GM23338 (cell line): ENCODE data around the gene KRT7. TPM values are rescaled to one million over a fixed set of nuclear protein-coding genes. Genes with fewer than 3 reads are reported as not detected.

Source experiments
- ATAC-seq: fragments of 200-7000 bp; cut with Tn5 transposase; 3 replicates; pipeline ENCODE4 v1.9.1; 2020
- DNase-seq: peaks from one replicate; pipeline ENCODE4 v3.0.0-alpha.2; 2015; ENCODE audit warnings: low spot score
- H2AFZ ChIP-seq: fragments of 200-600 bp; sonication (generic); 2 replicates; pipeline ENCODE4 v1.8.0; 2016; ENCODE audit warnings: antibody characterized with exemption, mild to moderate bottlenecking, moderate library complexity
- H3F3A ChIP-seq: fragments of 200-600 bp; sonication (generic); replicated peaks from 2 replicates; pipeline ENCODE4 v1.8.0; 2017; ENCODE audit warnings: antibody characterized with exemption, mixed run types, low read depth
- H3K27ac ChIP-seq: fragments of 200-600 bp; sonication (generic); 2 replicates; pipeline ENCODE4 v1.6.1; 2016; ENCODE audit warnings: low read depth
- H3K27me3 ChIP-seq: fragments of 200-600 bp; sonication (generic); 2 replicates; pipeline ENCODE4 v1.8.0; 2016; ENCODE audit warnings: mild to moderate bottlenecking, mixed run types, moderate library complexity; ENCODE audit not compliant: insufficient read depth
- H3K36me3 ChIP-seq: fragments of 200-600 bp; sonication (generic); 2 replicates; pipeline ENCODE4 v1.8.0; 2016; ENCODE audit warnings: mild to moderate bottlenecking; ENCODE audit not compliant: insufficient read depth
- H3K4me1 ChIP-seq: fragments of 200-600 bp; sonication (generic); 2 replicates; pipeline ENCODE4 v1.8.0; 2016; ENCODE audit warnings: mild to moderate bottlenecking, moderate library complexity; ENCODE audit not compliant: insufficient read depth
- H3K4me2 ChIP-seq: fragments of 200-600 bp; sonication (generic); 2 replicates; pipeline ENCODE4 v1.7.1; 2017; ENCODE audit warnings: mixed run types
- H3K4me3 ChIP-seq: fragments of 200-600 bp; sonication (generic); 2 replicates; pipeline ENCODE4 v1.6.1; 2016; ENCODE audit warnings: mixed run types
- H3K79me2 ChIP-seq: fragments of 200-600 bp; sonication (generic); replicated peaks from 2 replicates; pipeline ENCODE4 v1.8.0; 2017; ENCODE audit warnings: mild to moderate bottlenecking; ENCODE audit not compliant: insufficient read depth
- H3K9me2 ChIP-seq: fragments of 200-600 bp; sonication (generic); 2 replicates; pipeline ENCODE4 v1.8.0; 2017; ENCODE audit not compliant: insufficient read depth
- H4K20me1 ChIP-seq: fragments of 200-600 bp; sonication (generic); replicated peaks from 2 replicates; pipeline ENCODE4 v1.8.0; 2017; ENCODE audit warnings: mild to moderate bottlenecking; ENCODE audit not compliant: insufficient read depth
- H3K27ac Mint-ChIP-seq: 2 replicates; pipeline ENCODE4 v1.8.0; 2020; ENCODE audit warnings: inconsistent platforms, mild to moderate bottlenecking, moderate library complexity, mixed read lengths
- H3K27me3 Mint-ChIP-seq: 3 replicates; pipeline ENCODE4 v1.8.0; 2022; ENCODE audit warnings: low read depth, mild to moderate bottlenecking, moderate library complexity, mixed read lengths, inconsistent platforms; ENCODE audit not compliant: insufficient read depth, poor library complexity
- H3K36me3 Mint-ChIP-seq: 3 replicates; pipeline ENCODE4 v1.8.0; 2021; ENCODE audit warnings: low read depth, mild to moderate bottlenecking, inconsistent platforms, moderate library complexity, mixed read lengths
- H3K4me1 Mint-ChIP-seq: 3 replicates; pipeline ENCODE4 v1.8.0; 2020; ENCODE audit warnings: mild to moderate bottlenecking, inconsistent platforms, mixed read lengths
- H3K4me3 Mint-ChIP-seq: 3 replicates; pipeline ENCODE4 v1.8.0; 2021; ENCODE audit warnings: moderate library complexity, mild to moderate bottlenecking, inconsistent platforms, mixed read lengths
- H3K9me3 Mint-ChIP-seq: 3 replicates; pipeline ENCODE4 v1.8.0; 2020; ENCODE audit warnings: moderate library complexity, mild to moderate bottlenecking, inconsistent platforms, mixed read lengths
- EZH2 ChIP-seq: fragments of 200-600 bp; sonication (generic); IDR thresholded peaks from one replicate; pipeline ENCODE4 v1.8.0; 2017; ENCODE audit warnings: antibody characterized with exemption, mild to moderate bottlenecking, low read depth; ENCODE audit not compliant: unreplicated experiment
- EZH2phosphoT487 ChIP-seq: fragments of 200-600 bp; sonication (generic); IDR thresholded peaks from one replicate; pipeline ENCODE4 v1.8.1; 2018; ENCODE audit warnings: antibody characterized with exemption; ENCODE audit not compliant: unreplicated experiment
- JUNB ChIP-seq: IDR thresholded peaks from one replicate; pipeline ENCODE4 v1.6.1; 2016; ENCODE audit warnings: antibody characterized with exemption; ENCODE audit not compliant: unreplicated experiment
- POLR2AphosphoS5 ChIP-seq: IDR thresholded peaks from 2 replicates; pipeline ENCODE4 v1.6.1; 2016; ENCODE audit warnings: antibody characterized with exemption, low read depth
- ZNF114 ChIP-seq: fragments of 250-450 bp; sonication (Bioruptor Pico); IDR thresholded peaks from 2 replicates; pipeline ENCODE4 v1.5.0; 2020; ENCODE audit warnings: mild to moderate bottlenecking, moderate library complexity
- ZNF331 ChIP-seq: fragments of 250-450 bp; sonication (Bioruptor Pico); IDR thresholded peaks from 2 replicates; pipeline ENCODE4 v1.5.0; 2020; ENCODE audit warnings: low read depth, mild to moderate bottlenecking, moderate library complexity
- polyA plus RNA-seq: library from polyadenylated mRNA; unstranded; fragments of >200 nt; fragmentation: Nextera tagmentation; extraction: Ambion mirVana; gene quantifications from 2 replicates; pipeline ENCODE4 v1.2.1, GENCODE V29; 2016
- total RNA-seq: library from RNA; depleted of rRNA; stranded (reverse); fragments of >200 nt; shearing (Covaris generic); gene quantifications from 2 replicates; pipeline ENCODE4 v1.2.3, GENCODE V29; 2014
- TF ChIP-seq, protein P1 (sequence below): fragments of 250-450 bp; sonication (Bioruptor Pico); IDR thresholded peaks from 2 replicates; pipeline ENCODE4 v1.5.0; 2020; ENCODE audit warnings: mild to moderate bottlenecking, moderate library complexity
- TF ChIP-seq, protein P2 (sequence below): IDR thresholded peaks from 2 replicates; pipeline ENCODE4 v1.6.1; 2016; ENCODE audit warnings: antibody characterized with exemption

KRT7 gene
- total and polyA plus RNA-seq, 2 experiments from 2014 or later, result 6.5 to 9.4 TPM

DNA sequence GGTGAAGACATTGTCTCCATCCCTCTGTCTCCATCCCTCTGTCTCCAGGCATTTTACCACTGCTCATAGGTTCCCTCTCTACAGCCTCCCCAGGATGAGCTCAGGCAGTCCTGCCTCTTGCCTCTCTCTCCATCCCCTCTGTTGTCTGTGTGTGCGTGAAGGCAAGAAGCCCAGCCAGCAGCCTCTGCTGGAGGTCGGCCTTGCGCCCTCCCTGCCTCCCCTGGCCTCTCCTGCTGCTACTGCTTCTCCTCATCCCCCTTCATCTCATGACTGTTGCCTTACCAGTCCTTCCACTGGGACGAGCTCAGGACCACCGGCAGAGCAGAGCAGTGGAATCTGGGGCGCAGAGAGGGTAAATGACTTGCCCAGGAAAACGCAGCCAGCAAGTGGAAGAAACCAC, 44.4 kb upstream of the KRT7 start (continued):
- TF ChIP-seq, protein P1, sequence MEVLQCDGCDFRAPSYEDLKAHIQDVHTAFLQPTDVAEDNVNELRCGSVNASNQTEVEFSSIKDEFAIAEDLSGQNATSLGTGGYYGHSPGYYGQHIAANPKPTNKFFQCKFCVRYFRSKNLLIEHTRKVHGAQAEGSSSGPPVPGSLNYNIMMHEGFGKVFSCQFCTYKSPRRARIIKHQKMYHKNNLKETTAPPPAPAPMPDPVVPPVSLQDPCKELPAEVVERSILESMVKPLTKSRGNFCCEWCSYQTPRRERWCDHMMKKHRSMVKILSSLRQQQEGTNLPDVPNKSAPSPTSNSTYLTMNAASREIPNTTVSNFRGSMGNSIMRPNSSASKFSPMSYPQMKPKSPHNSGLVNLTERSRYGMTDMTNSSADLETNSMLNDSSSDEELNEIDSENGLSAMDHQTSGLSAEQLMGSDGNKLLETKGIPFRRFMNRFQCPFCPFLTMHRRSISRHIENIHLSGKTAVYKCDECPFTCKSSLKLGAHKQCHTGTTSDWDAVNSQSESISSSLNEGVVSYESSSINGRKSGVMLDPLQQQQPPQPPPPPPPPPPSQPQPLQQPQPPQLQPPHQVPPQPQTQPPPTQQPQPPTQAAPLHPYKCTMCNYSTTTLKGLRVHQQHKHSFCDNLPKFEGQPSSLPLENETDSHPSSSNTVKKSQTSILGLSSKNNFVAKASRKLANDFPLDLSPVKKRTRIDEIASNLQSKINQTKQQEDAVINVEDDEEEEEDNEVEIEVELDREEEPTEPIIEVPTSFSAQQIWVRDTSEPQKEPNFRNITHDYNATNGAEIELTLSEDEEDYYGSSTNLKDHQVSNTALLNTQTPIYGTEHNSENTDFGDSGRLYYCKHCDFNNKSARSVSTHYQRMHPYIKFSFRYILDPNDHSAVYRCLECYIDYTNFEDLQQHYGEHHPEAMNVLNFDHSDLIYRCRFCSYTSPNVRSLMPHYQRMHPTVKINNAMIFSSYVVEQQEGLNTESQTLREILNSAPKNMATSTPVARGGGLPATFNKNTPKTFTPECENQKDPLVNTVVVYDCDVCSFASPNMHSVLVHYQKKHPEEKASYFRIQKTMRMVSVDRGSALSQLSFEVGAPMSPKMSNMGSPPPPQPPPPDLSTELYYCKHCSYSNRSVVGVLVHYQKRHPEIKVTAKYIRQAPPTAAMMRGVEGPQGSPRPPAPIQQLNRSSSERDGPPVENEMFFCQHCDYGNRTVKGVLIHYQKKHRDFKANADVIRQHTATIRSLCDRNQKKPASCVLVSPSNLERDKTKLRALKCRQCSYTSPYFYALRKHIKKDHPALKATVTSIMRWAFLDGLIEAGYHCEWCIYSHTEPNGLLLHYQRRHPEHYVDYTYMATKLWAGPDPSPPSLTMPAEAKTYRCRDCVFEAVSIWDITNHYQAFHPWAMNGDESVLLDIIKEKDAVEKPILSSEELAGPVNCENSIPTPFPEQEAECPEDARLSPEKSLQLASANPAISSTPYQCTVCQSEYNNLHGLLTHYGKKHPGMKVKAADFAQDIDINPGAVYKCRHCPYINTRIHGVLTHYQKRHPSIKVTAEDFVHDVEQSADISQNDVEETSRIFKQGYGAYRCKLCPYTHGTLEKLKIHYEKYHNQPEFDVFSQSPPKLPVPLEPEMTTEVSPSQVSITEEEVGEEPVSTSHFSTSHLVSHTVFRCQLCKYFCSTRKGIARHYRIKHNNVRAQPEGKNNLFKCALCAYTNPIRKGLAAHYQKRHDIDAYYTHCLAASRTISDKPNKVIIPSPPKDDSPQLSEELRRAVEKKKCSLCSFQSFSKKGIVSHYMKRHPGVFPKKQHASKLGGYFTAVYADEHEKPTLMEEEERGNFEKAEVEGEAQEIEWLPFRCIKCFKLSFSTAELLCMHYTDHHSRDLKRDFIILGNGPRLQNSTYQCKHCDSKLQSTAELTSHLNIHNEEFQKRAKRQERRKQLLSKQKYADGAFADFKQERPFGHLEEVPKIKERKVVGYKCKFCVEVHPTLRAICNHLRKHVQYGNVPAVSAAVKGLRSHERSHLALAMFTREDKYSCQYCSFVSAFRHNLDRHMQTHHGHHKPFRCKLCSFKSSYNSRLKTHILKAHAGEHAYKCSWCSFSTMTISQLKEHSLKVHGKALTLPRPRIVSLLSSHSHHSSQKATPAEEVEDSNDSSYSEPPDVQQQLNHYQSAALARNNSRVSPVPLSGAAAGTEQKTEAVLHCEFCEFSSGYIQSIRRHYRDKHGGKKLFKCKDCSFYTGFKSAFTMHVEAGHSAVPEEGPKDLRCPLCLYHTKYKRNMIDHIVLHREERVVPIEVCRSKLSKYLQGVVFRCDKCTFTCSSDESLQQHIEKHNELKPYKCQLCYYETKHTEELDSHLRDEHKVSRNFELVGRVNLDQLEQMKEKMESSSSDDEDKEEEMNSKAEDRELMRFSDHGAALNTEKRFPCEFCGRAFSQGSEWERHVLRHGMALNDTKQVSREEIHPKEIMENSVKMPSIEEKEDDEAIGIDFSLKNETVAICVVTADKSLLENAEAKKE (CRISPR knock-in tag), result no peak
- TF ChIP-seq EZH2 (no peak), JUNB (no peak)

- no peaks in the 10 kb centered on the region for H3K9me3 Mint-ChIP-seq
- Histone ChIP-seq H3K4me1 (no peaks in the 10 kb centered on the region), H3K4me3 (no peak overlapping the region), H3K27me3 (no peaks in the 10 kb centered on the region), H3K27ac (no peak overlapping the region), H3F3A (no peaks in the 10 kb centered on the region), H3K9me2 (no peaks in the 10 kb centered on the region), H3K4me2 (no peak overlapping the region), H2AFZ (no peak overlapping the region), H4K20me1 (no peaks in the 10 kb centered on the region), H3K36me3 (no peaks in the 10 kb centered on the region), H3K79me2 (no peaks in the 10 kb centered on the region)
- H3K27ac Mint-ChIP-seq, result no peak overlapping the region
- peaks cover 18% of the 10 kb centered on the region for H3K4me1 Mint-ChIP-seq
- no peaks in the 10 kb centered on the region for H3K36me3 Mint-ChIP-seq
- ATAC-seq (no peak), DNase-seq (no peak)
- H3K4me3 Mint-ChIP-seq, result no peak overlapping the region
- peaks cover 2% of the 10 kb centered on the region for H3K27me3 Mint-ChIP-seq
- TF ChIP-seq ZNF331 (no peak), POLR2AphosphoS5 (no peak), EZH2phosphoT487 (no peak), ZNF114 (CRISPR knock-in tag) (no peak)
- TF ChIP-seq, protein P2, sequence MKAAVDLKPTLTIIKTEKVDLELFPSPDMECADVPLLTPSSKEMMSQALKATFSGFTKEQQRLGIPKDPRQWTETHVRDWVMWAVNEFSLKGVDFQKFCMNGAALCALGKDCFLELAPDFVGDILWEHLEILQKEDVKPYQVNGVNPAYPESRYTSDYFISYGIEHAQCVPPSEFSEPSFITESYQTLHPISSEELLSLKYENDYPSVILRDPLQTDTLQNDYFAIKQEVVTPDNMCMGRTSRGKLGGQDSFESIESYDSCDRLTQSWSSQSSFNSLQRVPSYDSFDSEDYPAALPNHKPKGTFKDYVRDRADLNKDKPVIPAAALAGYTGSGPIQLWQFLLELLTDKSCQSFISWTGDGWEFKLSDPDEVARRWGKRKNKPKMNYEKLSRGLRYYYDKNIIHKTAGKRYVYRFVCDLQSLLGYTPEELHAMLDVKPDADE, result no peak
- TF ChIP-seq, protein P1 (CRISPR knock-in tag), result no peak
Measured at GRCh38 chr12:52189376-52190174, 43.5 kb upstream of the KRT7 start.
